BLaER1 treated with 17β-estradiol and CSF1 and Interleukin-3, amounts not matched to agents 10 nM and 100 nM (cell line): ENCODE results near the gene BMP10.

ENCODE experiments used
- H3K27ac ChIP-seq, 11 experiments: shearing (Covaris generic); formaldehyde crosslinking; 2 replicates each; pipeline ENCODE4 v1.8.1; 2022
- H3K27me3 ChIP-seq, 11 experiments: shearing (Covaris generic); formaldehyde crosslinking; 2 replicates each; pipeline ENCODE4 v1.8.1; 2022
- H3K36me3 ChIP-seq, 11 experiments: shearing (Covaris generic); formaldehyde crosslinking; 2 replicates each; pipeline ENCODE4 v1.8.1; 2022
- H3K4me1 ChIP-seq, 10 experiments: shearing (Covaris generic); formaldehyde crosslinking; 2 replicates each; pipeline ENCODE4 v1.8.1; 2022
- H3K4me2 ChIP-seq, 11 experiments: shearing (Covaris generic); formaldehyde crosslinking; 2 replicates each; pipeline ENCODE4 v1.8.1; 2022
- H3K4me3 ChIP-seq, 10 experiments: shearing (Covaris generic); formaldehyde crosslinking; 2 replicates each; pipeline ENCODE4 v1.8.1; 2022
- H3K9ac ChIP-seq, 11 experiments: shearing (Covaris generic); formaldehyde crosslinking; 2 replicates each; pipeline ENCODE4 v1.8.1; 2022
- H3K9me3 ChIP-seq, 11 experiments: shearing (Covaris generic); formaldehyde crosslinking; replicated peaks in 1 of 11; 2 replicates each; pipeline ENCODE4 v1.8.1; 2022
- H4K20me1 ChIP-seq, 11 experiments: shearing (Covaris generic); formaldehyde crosslinking; 2 replicates each; pipeline ENCODE4 v1.8.1; 2022
- Cebpa-rat ChIP-seq, 11 experiments: shearing (Covaris generic); IDR thresholded peaks; 2 replicates each; pipeline ENCODE4 v1.8.1; 2022

Gene BMP10

GRCh38 chr2:68824831-68825230 lies 46.4 kb downstream of the BMP10 start:
- no peak for TF ChIP-seq Cebpa-rat (IDR thresholded peaks at IDR 0.05)
- Histone ChIP-seq H3K4me1 (peaks cover 38 to 69% (median 43%) of the 10 kb centered on the region in 10 experiments), H4K20me1 (no peaks in the 10 kb centered on the region), H3K4me3 (no peak overlapping the region), H3K9ac (no peak overlapping the region; a peak in 1 of 22 replicates), H3K36me3 (peaks cover 68 to 85% (median 78%) of the 10 kb centered on the region in 11 experiments), H3K27ac (peak overlapping the region in 6 of 11 experiments; percentile 3 to 94 (median 24); a peak in 8 of 22 replicates), H3K4me2 (peak overlapping the region in 2 of 11 experiments; percentile 90 to 94; a peak in 4 of 22 replicates), H3K9me3 (peaks cover 0 to 21% (median 0%) of the 10 kb centered on the region in 11 experiments; a peak in 7 of 22 replicates), H3K27me3 (no peaks in the 10 kb centered on the region)

GRCh38 chr2:68822207-68822872 lies 48.9 kb downstream of the BMP10 start:
- H3K27ac ChIP-seq: no peak overlapping the region
- no peak overlapping the region for H3K9ac ChIP-seq
- H3K9me3 ChIP-seq: peaks cover 0 to 21% (median 0%) of the 10 kb centered on the region in 11 experiments; a peak in 7 of 22 replicates
- peaks cover 20 to 54% (median 26%) of the 10 kb centered on the region in 10 experiments for H3K4me1 ChIP-seq
- TF ChIP-seq Cebpa-rat (IDR thresholded peaks at IDR 0.05): no peak
- H4K20me1 ChIP-seq: no peaks in the 10 kb centered on the region
- peak overlapping the region in 2 of 11 experiments; percentile 4 to 9; a peak in 1 of 22 replicates for H3K4me2 ChIP-seq
- H3K36me3 ChIP-seq: peaks cover 93 to 100% (median 99%) of the 10 kb centered on the region in 11 experiments
- H3K4me3 ChIP-seq: no peak overlapping the region
- H3K27me3 ChIP-seq: no peaks in the 10 kb centered on the region

DNA sequence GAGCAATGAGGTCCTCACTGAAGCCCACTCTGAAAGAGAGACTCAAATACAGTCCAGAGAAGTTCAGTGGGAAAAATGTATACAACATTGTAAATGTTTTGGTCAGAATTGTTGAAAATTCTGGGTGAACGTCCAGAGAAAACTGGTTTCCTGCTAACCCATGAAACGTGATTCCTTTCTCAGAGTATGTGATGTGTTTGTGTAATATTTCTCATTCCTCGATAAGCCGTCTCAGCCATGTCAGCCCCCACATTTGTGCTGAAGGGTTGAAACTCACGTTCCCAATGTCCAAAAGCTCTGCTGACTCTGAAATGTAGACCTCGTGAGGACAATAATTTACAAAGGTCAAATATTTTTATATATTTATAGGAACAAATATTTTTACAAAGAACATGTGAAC lies 51.6 kb downstream of the BMP10 start:
- Histone ChIP-seq H4K20me1 (no peaks in the 10 kb centered on the region), H3K4me1 (peaks cover 6 to 40% (median 14%) of the 10 kb centered on the region in 10 experiments; a peak in 15 of 20 replicates), H3K27me3 (no peaks in the 10 kb centered on the region), H3K27ac (0 out of 22 replicates have a peak overlapping the region, but pooled peaks of 2 of the 11 experiments have one; percentile 6 to 11), H3K9ac (no peak overlapping the region), H3K4me2 (no peak overlapping the region), H3K4me3 (no peak overlapping the region), H3K9me3 (peaks cover 0 to 21% (median 0%) of the 10 kb centered on the region in 11 experiments; a peak in 7 of 22 replicates), H3K36me3 (peaks cover 97 to 100% (median 99%) of the 10 kb centered on the region in 11 experiments)
- TF ChIP-seq Cebpa-rat (IDR thresholded peaks at IDR 0.05): no peak

DNA sequence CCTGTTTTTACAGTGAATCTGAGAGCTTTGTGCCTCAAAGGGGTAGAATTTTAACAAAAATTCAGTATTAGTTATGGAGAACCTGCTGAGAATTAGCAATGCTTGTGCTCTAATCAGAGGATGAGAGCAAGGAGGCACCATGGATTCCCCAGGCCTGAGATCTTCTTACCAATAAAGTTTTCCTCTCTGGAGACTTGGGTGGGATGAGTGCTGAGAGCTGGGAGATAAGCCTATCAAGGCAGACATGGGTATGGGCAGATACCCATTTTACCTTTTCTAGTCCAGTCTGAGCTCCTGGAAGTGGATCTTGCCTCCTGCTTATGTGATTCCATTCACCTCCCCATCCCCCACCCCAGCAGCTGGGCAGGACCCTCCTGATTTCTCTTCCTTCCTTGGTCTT lies 53.9 kb downstream of the BMP10 start:
- Histone ChIP-seq H3K9ac (no peak overlapping the region), H3K4me1 (peaks cover 19 to 36% (median 25%) of the 10 kb centered on the region in 10 experiments), H3K4me3 (no peak overlapping the region), H3K36me3 (peaks cover 97 to 100% (median 99%) of the 10 kb centered on the region in 11 experiments), H4K20me1 (no peaks in the 10 kb centered on the region), H3K4me2 (peak overlapping the region in 7 of 11 experiments; percentile 3 to 47 (median 10); a peak in 7 of 22 replicates), H3K9me3 (peaks cover 0 to 3% (median 0%) of the 10 kb centered on the region in 11 experiments; a peak in 3 of 22 replicates), H3K27me3 (no peaks in the 10 kb centered on the region), H3K27ac (peak overlapping the region in 8 of 11 experiments; percentile 17 to 48 (median 45); a peak in 11 of 22 replicates)
- TF ChIP-seq Cebpa-rat (IDR thresholded peaks at IDR 0.05): no peak
